Measurements from ENCODE around the gene FBXO42.
"Not testable (repeated sequence)": the region's sequence is repeated elsewhere in the genome, so short reads cannot be mapped to it uniquely, and the experiment has no call there.

The FBXO42 gene

DNA sequence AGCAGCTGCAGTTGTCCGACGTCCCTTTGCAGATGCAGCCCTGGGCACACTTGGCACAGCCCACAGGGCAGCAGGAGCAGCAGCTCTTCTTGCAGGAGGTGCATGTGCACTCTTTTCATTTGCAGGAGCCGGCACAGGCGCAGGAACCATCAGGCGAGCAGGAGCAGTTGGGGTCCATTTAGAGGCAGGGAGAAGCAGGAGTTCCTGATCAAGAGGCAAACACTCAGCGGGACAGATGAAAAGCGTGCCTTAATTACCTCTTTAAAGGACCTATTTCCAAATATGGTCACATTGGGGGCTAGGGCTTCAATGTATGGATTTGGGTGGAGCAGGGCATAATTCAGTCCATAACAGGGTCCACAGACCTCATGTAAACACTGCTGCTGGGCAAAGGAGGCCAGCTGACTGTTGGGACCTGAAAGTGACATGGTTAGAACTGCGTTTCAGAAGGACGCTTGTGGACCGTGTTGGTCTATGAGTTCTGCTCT lies 111.0 kb downstream of the FBXO42 start:
- DNase-seq, result no peak

DNA sequence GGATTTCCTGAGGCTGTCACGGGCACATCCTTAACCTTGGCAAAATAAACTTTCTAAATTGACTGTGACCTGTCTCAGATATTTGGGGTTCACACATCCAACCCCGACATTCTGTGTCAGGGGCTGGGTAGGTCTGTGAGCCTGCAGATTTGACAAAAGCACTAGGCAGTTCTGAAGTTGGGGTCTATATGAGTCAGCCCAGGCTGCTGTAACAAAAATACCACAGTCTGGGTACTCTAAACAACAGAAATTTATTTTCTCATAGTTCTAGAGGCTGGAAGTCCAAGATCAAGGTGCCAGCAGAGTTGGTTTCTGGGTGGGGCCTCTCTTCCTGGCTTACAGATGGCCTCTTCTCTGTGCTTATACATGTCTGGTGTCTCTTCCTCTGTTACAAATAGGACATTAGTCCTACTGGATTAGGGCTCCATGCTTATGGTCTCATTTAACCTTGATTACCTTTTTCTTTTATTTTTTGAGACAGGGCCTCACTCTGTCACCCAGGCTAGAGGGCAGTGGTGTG lies 112.2 kb downstream of the FBXO42 start:
- no peak for DNase-seq

GRCh38 chr1:16237343-16237830 lies 114.9 kb downstream of the FBXO42 start:
- no peak for DNase-seq

- peak; percentile 90 for DNase-seq
Observed at GRCh38 chr1:16236511-16237342, 115.6 kb downstream of the FBXO42 start, which contains the start of gene CPLANE2. TSS of gene CPLANE2 (minus strand) at chr1:16237183. CDS start at chr1:16236742, 441 bp downstream.

GRCh38 chr1:16235944-16236510 lies 116.3 kb downstream of the FBXO42 start:
- peak; percentile 78 for DNase-seq

GRCh38 chr1:16235347-16235746 lies 116.9 kb downstream of the FBXO42 start:
- no peak for DNase-seq

- no peak for DNase-seq
Observed at GRCh38 chr1:16233431-16233830, 118.8 kb downstream of the FBXO42 start.

DNA sequence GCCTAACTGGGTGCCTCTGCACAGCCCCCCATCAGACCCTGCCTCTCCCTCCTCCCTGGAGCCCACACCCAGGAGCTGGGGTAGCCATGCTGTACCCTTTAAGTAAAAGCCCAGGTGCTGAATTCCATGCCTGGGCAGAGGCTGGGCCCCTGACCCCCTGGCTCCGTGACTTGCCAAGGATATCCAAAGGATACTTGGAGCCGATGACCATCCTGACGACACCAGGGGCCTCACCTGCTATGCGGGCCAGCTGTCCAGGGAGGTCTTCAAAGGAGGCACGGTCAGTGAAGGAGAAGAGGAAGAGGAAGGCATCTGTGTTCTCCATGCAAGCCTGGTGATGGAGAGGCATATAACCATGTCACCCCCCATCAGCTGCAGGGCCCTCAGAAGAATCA lies 120.0 kb downstream of the FBXO42 start:
- DNase-seq, result no peak

DNA sequence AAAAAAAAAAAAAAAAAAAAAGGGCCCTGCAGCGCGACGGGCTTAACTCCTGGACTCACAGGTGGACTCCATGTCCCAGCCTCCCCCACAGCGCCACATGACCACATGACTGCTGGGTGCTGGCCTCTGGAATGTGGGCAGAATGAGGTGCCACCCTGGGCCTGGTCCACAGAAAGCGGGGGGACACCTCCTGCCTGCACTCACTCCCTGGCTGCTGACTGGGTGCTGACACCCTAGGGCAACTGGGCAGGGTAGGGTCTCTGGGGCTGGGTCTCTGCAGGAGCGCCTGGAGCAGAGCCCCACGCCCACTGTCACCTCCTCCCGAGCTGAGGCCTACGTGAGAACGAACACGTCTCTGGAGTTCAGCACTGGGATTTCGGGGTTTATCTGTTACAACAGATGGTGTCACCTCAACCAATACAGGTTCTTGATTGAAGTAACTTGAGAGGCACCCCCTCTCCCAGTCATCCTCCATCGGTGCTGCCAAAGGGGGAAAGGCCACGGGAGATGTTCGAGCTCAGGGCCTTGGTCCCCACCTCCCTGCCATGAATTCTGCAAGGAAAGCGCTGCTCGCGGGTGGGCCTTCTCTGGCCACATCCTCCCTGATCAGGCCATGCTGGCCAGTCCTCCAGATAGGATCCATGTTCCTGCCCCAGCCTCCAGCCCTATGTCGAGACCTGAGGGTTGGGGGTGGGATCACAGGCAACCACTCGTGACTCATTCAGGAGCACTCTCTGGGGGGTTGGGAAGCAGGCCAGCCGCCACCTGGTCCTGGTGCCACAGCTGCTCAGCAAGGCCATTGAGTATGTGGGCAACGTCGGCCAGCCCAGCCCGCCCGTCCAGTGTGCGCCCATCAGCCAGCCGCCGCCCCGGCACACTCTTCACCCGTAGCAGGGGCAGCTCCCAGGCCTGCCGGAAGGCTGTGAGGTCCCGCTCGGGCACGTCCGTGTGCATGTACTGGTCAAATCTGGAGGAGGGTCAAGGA lies 120.7 kb downstream of the FBXO42 start:
- DNase-seq, result no peak

DNA sequence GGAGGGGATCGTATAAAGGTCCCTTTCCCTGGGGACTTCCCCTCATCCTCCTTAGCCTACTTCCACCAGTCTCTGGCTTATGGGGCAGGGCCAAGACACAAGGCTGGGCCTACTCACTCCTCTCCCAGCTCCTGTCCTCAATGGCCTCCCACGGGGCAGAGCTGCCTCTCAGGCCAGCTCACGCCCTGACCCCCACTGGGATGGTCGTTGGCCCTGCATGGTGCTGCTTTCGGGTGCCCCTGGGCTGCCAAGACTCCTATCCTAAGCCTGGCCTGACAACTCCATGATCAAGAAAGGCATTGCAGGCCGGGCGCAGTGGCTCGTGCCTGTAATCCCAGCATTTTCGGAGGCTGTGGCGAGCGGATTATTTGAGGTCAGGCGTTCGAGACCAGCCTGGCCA lies 121.5 kb downstream of the FBXO42 start:
- DNase-seq, result no peak

- no peak for DNase-seq
Observed at GRCh38 chr1:16229976-16230740, 122.1 kb downstream of the FBXO42 start.

DNA sequence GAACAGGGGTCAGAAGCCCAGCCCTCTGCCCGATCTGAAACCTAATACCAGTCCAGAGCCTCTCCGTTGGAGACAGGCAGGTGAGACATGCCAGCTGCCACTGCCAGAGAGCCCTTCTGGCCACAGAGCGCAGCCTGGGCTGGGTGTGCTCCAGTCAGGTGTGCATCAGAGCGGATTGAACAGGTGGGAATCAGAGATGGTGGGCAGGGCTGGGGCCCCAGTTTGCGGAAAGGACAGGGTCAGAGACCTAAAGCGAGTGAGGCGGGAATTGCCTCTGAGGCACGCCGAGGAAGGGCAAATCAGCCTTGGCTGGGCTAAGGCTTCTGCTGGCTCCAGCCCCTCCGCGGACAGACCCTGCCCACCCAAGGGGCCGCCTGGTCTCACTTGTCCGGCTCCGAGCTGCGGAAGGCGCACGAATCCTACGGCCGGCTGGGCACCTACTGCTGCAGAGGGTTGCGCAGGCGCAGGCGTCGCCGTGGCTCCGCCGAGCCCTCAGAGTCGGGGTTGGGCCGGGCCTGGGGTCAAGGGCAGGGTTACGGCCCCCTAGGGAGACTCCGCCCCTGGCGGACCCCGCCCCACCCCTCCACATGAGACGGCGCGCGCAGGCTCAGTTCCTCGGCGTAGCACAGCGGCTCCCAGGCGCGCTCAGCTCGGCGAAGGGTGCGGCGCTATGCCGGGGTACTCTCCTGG lies 125.6 kb downstream of the FBXO42 start:
- DNase-seq, result no peak

- DNase-seq, result no peak
Observed at GRCh38 chr1:16226129-16226489, 126.2 kb downstream of the FBXO42 start.

- DNase-seq, result no peak
Observed at GRCh38 chr1:16224472-16224871, 127.8 kb downstream of the FBXO42 start.

DNA sequence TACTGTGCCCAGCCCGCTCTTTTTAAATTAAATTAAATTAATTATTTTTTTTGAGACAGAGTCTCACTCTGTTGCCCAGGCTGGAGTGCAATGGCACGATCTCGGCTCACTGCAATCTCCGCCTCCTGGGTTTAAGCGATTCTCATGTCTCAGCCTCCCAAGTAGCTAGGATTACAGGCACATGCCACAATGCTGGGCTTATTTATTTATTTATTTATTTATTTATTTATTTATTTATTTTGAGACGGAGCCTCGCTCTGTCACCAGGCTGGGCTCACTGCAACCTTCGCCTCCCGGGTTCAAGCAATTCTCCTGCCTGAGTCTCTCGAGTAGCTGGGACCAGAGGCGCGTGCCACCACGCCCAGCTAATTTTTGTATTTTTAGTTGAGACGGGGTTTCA lies 129.6 kb downstream of the FBXO42 start:
- DNase-seq, result not testable (repeated sequence)

DNA sequence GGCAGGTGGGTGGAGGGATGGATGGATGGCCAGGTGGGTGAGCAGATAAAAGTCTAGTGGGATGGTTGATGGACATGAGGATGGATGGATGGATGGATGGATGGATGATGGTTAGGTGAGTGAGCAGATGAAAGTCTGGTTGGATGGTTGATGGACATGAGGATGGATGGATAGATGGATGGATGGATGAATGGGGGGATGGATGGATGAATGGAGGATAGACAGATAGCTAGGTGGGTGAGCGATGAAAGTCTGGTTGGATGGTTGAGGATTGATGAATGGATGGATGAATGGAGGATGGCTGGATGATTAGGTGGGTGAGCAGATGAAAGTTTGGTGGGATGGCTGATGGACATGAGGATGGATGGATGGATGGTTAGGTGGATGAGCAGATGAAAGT lies 130.8 kb downstream of the FBXO42 start:
- DNase-seq, result no peak

DNA sequence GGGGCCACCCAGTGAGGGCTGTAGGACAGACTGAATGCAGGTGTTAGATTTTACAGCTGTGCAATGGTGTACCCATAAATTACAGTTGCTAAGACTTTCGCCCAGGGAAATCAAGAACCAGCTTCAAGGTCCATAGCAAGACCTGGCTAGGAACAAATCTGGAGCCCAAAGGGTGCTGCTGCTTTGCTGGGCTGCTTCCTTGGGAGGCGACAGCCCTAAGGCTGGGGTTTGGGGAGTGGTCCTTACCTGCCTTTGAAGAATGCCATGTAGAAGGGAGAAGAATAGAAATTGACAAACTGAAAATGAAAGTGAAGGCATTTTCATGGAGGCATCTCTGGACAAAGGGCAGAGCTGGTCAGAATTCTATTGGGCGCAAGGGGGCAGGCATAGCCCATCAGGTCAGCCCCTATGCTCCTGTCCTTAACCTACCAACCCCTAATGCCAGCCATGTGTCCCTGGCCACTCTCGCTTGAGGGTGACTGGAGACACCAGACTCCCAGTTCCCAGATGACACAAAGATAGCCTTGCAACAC lies 132.2 kb downstream of the FBXO42 start:
- no peak for DNase-seq

GRCh38 chr1:16218674-16219071 lies 133.6 kb downstream of the FBXO42 start:
- no peak for DNase-seq

- no peak for DNase-seq
Observed at GRCh38 chr1:16218014-16218673, 134.1 kb downstream of the FBXO42 start.

DNA sequence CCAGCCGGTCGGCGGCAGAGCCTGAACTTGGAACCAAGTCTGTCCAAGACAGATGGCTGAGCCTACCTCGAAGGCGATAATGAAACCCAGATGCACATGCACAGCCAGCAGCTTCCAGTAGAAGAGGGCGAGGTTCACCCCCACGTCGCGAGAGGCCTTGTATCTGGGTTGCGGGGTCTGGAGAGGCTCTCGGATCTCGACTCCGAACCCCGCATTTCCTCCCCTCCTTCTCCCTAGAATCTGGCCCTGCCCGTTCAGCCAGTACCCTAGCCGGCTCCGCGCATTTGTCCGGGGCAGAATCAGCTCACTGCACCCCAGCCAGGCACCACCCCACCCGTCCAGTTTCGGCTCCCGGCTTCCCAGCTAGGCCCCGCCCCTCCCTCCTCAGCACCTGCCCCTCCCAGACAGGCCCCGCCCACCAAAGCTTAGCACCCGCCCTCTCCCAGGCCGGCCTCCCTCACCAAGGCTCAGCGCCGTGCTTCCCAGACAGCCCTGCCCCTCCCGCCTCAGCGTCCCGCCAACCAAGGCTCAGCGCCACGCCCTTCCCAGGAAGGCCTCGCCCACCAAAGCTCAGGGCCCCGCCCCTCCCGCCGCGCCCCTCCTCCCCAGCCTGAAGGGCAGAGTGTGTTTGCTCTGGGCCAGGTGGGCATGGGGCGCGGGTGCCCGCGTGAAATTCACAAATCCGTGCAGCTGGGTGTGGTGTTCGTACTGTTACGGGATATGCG lies 135.1 kb downstream of the FBXO42 start:
- peak; percentile 94 for DNase-seq

All from NCI-H1105 treated with DMSO at 0.1 percent for 48 hours (cell line).